Astrocyte of the spinal cord (primary cell): ENCODE results near the gene CNBD2.
A peak's percentile ranks its signal among the peaks of the same experiment; 100 is the strongest.

Experiments
- DNase-seq: peaks from one replicate; pipeline ENCODE4 v3.0.0; 2011; ENCODE audit warnings: low read depth, low spot score
- H3K4me3 ChIP-seq: 2 replicates; pipeline ENCODE4 v1.5.1; 2011; ENCODE audit warnings: low read depth, mild to moderate bottlenecking, low read length, moderate library complexity
- CTCF ChIP-seq: IDR thresholded peaks from 2 replicates; pipeline ENCODE4 v1.5.1; 2012; ENCODE audit warnings: low read depth, mild to moderate bottlenecking, low read length, inconsistent platforms
- in situ Hi-C: cut with HindIII; loops from 2 replicates; pipeline ENCODE4 v1.10.0; 2017; ENCODE audit warnings: low sequenced_read_pairs

The CNBD2 gene

GRCh38 chr20:36055145-36055544 is 86.8 kb downstream of the CNBD2 start:
- in situ Hi-C loops, result no loop called here
- H3K4me3 ChIP-seq, result no peak overlapping the region
- no peak for DNase-seq
- TF ChIP-seq CTCF, result no peak

GRCh38 chr20:36060676-36061075 is 92.3 kb downstream of the CNBD2 start:
- DNase-seq, result no peak
- TF ChIP-seq CTCF, result no peak
- no peak overlapping the region for H3K4me3 ChIP-seq
- in situ Hi-C loops, result no loop called here

DNA sequence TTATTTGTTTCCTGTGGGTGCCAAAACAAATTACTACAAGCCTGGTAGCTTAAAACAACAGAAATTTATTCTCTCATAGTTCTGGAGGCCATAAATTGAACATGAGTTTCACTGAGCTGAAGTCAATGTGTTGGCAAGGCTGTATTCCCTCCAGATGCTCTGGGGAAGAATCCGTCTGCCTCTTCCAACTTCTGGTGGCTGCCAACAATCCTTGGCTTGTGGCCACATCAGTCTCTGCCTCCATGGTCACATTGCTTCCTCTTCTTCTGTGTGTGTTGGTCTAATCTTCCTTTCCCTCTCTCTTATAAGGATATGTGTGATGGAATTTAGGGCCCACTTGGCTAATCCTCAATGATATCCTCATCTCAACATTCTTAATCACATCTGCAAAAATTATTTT is 93.4 kb downstream of the CNBD2 start:
- TF ChIP-seq CTCF, result no peak
- DNase-seq, result no peak
- in situ Hi-C loops, result no loop called here
- no peak overlapping the region for H3K4me3 ChIP-seq

DNA sequence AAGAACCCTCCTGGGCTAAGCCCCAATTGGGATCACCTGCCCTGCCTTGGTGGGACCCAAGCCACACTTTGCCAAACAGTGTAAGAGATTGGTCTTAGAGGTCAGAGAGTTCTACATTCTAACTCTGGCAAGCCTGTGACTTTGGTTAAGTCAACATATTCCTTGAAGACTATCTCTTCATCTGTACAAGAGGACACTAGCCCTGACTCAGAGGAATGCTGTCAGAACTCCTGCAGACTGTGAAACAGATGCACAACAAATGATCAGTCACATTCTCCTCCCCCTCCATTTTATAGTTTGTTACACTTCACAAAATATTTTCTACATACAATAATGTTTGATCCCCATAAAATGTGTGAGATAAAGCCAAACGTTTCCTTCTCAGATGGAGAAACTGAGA is 94.4 kb downstream of the CNBD2 start:
- no peak for TF ChIP-seq CTCF
- in situ Hi-C loops, result no loop called here
- no peak overlapping the region for H3K4me3 ChIP-seq
- DNase-seq, result no peak

GRCh38 chr20:36063916-36064657 is 95.7 kb downstream of the CNBD2 start:
- peak overlapping the region; percentile 57 for H3K4me3 ChIP-seq
- no peak for TF ChIP-seq CTCF
- in situ Hi-C loops, result no loop called here
- no peak for DNase-seq

DNA sequence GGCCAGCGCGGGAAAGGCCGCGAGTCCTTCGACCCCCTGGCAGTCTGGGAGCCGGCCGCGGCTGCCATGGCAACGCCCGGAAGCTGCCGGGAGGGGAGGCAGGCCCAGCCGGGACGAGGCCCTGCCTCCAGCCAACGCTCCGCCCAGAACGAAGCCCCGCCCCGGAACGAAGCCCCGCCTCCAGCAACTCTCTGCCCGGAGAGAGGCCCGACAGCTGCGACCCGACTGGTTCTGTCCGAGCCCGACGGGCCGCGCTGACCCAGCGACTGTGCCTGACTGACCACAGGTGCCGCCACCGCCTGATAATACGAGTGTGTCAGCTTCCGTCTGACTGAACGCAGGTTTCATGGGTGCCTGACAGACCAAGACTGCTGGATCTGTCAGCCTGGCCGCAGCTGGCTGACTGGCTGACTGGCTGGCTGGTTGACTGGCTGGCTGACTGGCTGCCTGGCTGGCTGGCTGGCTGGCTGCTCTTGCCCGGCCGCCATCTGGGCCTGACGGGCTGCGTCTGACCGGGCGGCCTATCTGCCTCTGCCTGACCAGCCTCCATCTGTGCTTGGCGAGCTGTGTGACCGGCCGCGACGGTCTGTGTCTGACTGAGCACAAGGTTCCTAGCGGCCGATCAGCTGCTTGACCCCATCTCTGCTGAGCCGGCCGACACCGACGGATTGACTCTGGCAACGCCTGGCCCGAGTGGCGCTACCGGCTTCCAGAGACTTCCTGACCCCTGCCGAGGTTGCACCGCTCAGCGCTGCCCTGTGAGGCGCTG is 96.5 kb downstream of the CNBD2 start:
- in situ Hi-C loops, result no loop called here
- TF ChIP-seq CTCF, result no peak
- H3K4me3 ChIP-seq, result peak overlapping the region; percentile 57
- peak; percentile 83 for DNase-seq
